ENCODE data around the gene XDH.

XDH gene

GRCh38 chr2:31337197-31337596, 77.3 kb downstream of the XDH start:
- TF ChIP-seq CTCF (IDR thresholded peaks at IDR 0.05), result no peak
- Histone ChIP-seq H3K9me3 (no peaks in the 10 kb centered on the region), H3K36me3 (no peaks in the 10 kb centered on the region), H3K4me3 (no peak overlapping the region), H3K4me1 (peaks cover 0 to 8% (median 1%) of the 10 kb centered on the region in 4 donors), H3K27ac (no peak overlapping the region), H3K27me3 (no peaks in the 10 kb centered on the region)
- intact Hi-C loops (cut with DNase I; ENCODE audit: low total_unique reads), result loop anchor here (10.0 kb wide), 2 partner anchors 192 to 272 kb away; no protein-coding TSS in a partner anchor
- no peak for DNase-seq

GRCh38 chr2:31335921-31336585, 78.5 kb downstream of the XDH start:
- Histone ChIP-seq H3K27me3 (no peaks in the 10 kb centered on the region), H3K9me3 (no peaks in the 10 kb centered on the region), H3K4me1 (peaks cover 0 to 8% (median 1%) of the 10 kb centered on the region in 4 donors), H3K36me3 (no peaks in the 10 kb centered on the region), H3K27ac (no peak overlapping the region), H3K4me3 (no peak overlapping the region)
- intact Hi-C loops (cut with DNase I; ENCODE audit: low total_unique reads), result loop anchor here (10.0 kb wide), 2 partner anchors 191 to 271 kb away; no protein-coding TSS in a partner anchor
- DNase-seq, result no peak
- no peak for TF ChIP-seq CTCF (IDR thresholded peaks at IDR 0.05)

- no peak for TF ChIP-seq CTCF (IDR thresholded peaks at IDR 0.05)
- DNase-seq, result no peak
Measured at GRCh38 chr2:31334311-31335026, 80.1 kb downstream of the XDH start.

GRCh38 chr2:31333527-31334183, 80.9 kb downstream of the XDH start:
- no peaks in the 10 kb centered on the region for H3K27me3 ChIP-seq
- no peaks in the 10 kb centered on the region for H3K9me3 ChIP-seq
- intact Hi-C loops (cut with DNase I; ENCODE audit: low total_unique reads), result loop anchor here (2.0 to 10.0 kb wide), 4 partner anchors 101 to 619 kb away; partner anchors contain the start of gene EHD3
- DNase-seq, result peak; percentile 87
- no peak overlapping the region for H3K27ac ChIP-seq
- H3K36me3 ChIP-seq, result no peaks in the 10 kb centered on the region
- TF ChIP-seq CTCF (IDR thresholded peaks at IDR 0.05), result peak; percentile 95
- no peak overlapping the region for H3K4me3 ChIP-seq
- H3K4me1 ChIP-seq, result peaks cover 0 to 8% (median 1%) of the 10 kb centered on the region in 4 donors

More at GRCh38 chr2:31334311-31335026, 80.1 kb downstream of the XDH start:
- peaks cover 0 to 8% (median 1%) of the 10 kb centered on the region in 4 donors for H3K4me1 ChIP-seq
- H3K9me3 ChIP-seq, result no peaks in the 10 kb centered on the region
- H3K4me3 ChIP-seq, result no peak overlapping the region
- H3K27ac ChIP-seq, result no peak overlapping the region
- H3K27me3 ChIP-seq, result no peaks in the 10 kb centered on the region
- intact Hi-C loops (cut with DNase I; ENCODE audit: low total_unique reads), result loop anchor here (5.0 to 10.0 kb wide), 3 partner anchors 102 to 270 kb away; partner anchors contain the start of gene EHD3
- H3K36me3 ChIP-seq, result no peaks in the 10 kb centered on the region

- Histone ChIP-seq H3K36me3 (no peaks in the 10 kb centered on the region), H3K27me3 (no peaks in the 10 kb centered on the region), H3K9me3 (no peaks in the 10 kb centered on the region), H3K27ac (no peak overlapping the region), H3K4me3 (no peak overlapping the region), H3K4me1 (peaks cover 0 to 8% (median 1%) of the 10 kb centered on the region in 4 donors)
- no peak for DNase-seq
- no peak for TF ChIP-seq CTCF (IDR thresholded peaks at IDR 0.05)
- intact Hi-C loops (cut with DNase I; ENCODE audit: low total_unique reads), result loop anchor here (2.0 to 10.0 kb wide), 4 partner anchors 101 to 618 kb away; partner anchors contain the start of gene EHD3
Measured at GRCh38 chr2:31333046-31333445, 81.5 kb downstream of the XDH start.

Data from tibial artery (tissue), 4 donors.